Measurements from ENCODE around the gene SLC9A4. TPM values are rescaled to one million over a fixed set of nuclear protein-coding genes. Genes with fewer than 3 reads are reported as not detected.

Gene SLC9A4
- total RNA-seq, 1 experiment from 2014 or later = 0.07 TPM

DNA sequence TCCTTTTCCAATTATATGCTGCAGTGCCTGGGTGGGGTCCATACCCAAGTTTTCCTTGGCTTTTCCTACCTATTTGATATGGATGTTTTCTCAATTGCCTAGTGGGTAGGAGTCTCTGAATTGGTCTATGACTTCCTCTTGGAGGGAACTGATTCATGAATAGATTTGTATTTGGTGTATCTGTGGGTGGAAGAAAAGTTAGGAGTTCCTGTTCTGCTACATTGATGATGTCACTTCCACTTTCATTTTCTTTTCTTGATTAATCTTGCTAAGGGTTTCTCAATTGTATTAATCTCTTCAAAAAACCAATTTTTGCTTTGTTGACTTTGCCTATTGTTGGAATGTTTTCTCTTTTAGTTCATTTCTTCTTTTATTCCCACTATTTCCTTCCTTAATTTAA, 108.9 kb downstream of the SLC9A4 start:
- H3K4me2 ChIP-seq (ENCODE audit: low read length) = no peak overlapping the region
- CTCF ChIA-PET = no interaction called here
- no peak overlapping the region for H3K4me3 ChIP-seq (replicated peaks in 1 of 2; ENCODE audit: low read depth in 1 of 2, low read length in 2 of 2)
- no peaks in the 10 kb centered on the region for H4K20me1 ChIP-seq (ENCODE audit: insufficient read depth)
- H3K36me3 ChIP-seq (ENCODE audit: control insufficient read depth in 1 of 2, insufficient read depth in 2 of 2, low read length in 2 of 2) = no peaks in the 10 kb centered on the region
- H3K9ac ChIP-seq (ENCODE audit: low read length) = no peak overlapping the region
- POLR2A ChIA-PET = no interaction called here
- no peaks in the 10 kb centered on the region for H3K9me3 ChIP-seq (ENCODE audit: control insufficient read depth in 1 of 2, insufficient read depth in 1 of 2, low read depth in 1 of 2, low read length in 2 of 2)
- TF ChIP-seq YY1 (IDR thresholded peaks at IDR 0.05; ENCODE audit: extremely low read depth, insufficient replicate concordance, low read depth, low read length) (no peak), ATF3 (IDR thresholded peaks at IDR 0.05) (no peak), EGR1 (IDR thresholded peaks at IDR 0.05; ENCODE audit: low read depth) (no peak), CBX3 (IDR thresholded peaks at IDR 0.05; ENCODE audit: low read depth) (no peak), POLR2A (IDR thresholded peaks at IDR 0.05; ENCODE audit: borderline replicate concordance, extremely low read depth, insufficient read depth, insufficient read length) (no peak), CTCF (IDR thresholded peaks at IDR 0.05 in 2 of 3, conservative IDR thresholded peaks at IDR 0.05 in 1 of 3; ENCODE audit: borderline replicate concordance in 1 of 3, insufficient read depth in 1 of 3, low read depth in 2 of 3, low read length in 2 of 3) (no peak), ELF1 (IDR thresholded peaks at IDR 0.05; ENCODE audit: borderline replicate concordance, low read depth) (no peak), CEBPB (IDR thresholded peaks at IDR 0.05; ENCODE audit: low read depth) (no peak), ZBTB33 (IDR thresholded peaks at IDR 0.05; ENCODE audit: extremely low read depth, insufficient replicate concordance, low read length) (no peak), JUND (IDR thresholded peaks at IDR 0.05) (no peak), EZH2 (IDR thresholded peaks at IDR 0.05) (no peak)
- RAD21 ChIA-PET (ENCODE audit: low non-redundant PET in 1 of 2, low total read pairs in 2 of 2, uncharacterized antibody in 2 of 2, unreplicated experiment in 2 of 2) = no interaction called here
- no peak overlapping the region for H2AFZ ChIP-seq (ENCODE audit: low read depth, low read length, poor library complexity, severe bottlenecking)
- no peaks in the 10 kb centered on the region for H3K9me2 ChIP-seq (ENCODE audit: insufficient read depth)
- no peak overlapping the region for H3K27ac ChIP-seq (ENCODE audit: low read depth, low read length)
- BruUV-seq (replicated peaks) = no TSS peak
- intact Hi-C loops (cut with micrococcal nuclease) = no loop called here
- DNase-seq (ENCODE audit: low read depth, low spot score) (no peak), ATAC-seq (no peak)
- H3K79me2 ChIP-seq (ENCODE audit: insufficient read depth, low read length) = no peaks in the 10 kb centered on the region
- no peaks in the 10 kb centered on the region for H3K27me3 ChIP-seq (ENCODE audit: insufficient read depth, low read length)
- no peaks in the 10 kb centered on the region for H3K4me1 ChIP-seq (ENCODE audit: control insufficient read depth in 1 of 2, insufficient read depth in 2 of 2, low read length in 2 of 2)
